Activated CD4-positive, CD25-positive, alpha-beta regulatory T cell treated with anti-CD3 and anti-CD28 coated beads, Interleukin-2, amount 50 U/mL, for 24 hours (primary cell): ENCODE data around the gene NDE1.
"Not testable (repeated sequence)": the region's sequence is repeated elsewhere in the genome, so short reads cannot be mapped to it uniquely, and the experiment has no call there.

Experiments
- ATAC-seq, 2 donors: fragments of 150-1000 bp; cut with Tn5 transposase; one replicate each; pipeline ENCODE4 v1.10.0; 2021; ENCODE audit warnings: mild to moderate bottlenecking in 1 of 2, moderate library complexity in 1 of 2

NDE1 gene

DNA sequence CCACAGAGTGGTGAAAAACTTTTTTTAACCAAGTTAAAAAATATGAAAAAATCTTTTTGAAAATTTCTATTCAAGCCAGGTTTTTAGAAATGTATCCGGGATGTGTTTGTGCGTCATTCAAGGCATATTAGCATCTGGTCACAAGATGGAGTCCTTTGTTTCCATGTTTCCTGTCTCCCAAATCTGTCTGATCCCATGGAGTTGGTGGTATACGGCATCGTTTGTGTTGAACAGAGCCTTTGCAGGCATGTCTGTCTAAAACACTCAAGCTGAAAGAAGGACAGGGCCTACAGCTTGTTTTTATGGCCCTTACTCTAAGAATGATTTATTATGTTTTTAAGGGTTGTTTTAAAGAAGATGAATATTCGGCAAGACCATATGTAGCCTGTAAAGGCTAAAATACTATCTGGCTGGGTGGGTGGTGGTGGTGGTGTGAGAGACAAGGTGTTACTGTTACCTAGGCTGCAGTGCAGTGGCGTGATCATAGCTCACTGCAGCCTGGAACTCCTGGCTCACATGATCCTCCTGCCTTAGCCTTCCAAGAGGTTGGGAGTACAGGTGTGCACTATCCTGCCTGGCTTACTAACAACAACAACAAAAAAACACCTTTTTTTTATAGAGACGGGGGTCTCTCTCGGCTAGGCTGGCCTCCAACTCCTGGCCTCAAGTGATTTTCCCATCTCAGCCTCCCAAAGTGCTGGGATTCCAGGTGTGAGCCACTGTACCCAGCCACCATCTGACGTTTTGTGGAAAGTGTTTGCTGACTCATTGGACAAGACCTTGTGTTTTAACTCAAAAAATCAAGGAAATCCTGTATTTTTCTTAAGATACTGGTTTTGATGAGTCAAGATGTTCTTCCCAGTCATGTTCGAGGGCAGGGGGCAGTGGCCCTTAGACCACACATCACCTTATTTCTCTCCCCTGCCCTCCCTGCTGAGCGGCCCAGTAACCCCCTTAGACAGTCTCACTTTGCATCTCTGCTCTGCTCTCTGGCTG, 52.2 kb downstream of the NDE1 start:
- ATAC-seq, result no peak

DNA sequence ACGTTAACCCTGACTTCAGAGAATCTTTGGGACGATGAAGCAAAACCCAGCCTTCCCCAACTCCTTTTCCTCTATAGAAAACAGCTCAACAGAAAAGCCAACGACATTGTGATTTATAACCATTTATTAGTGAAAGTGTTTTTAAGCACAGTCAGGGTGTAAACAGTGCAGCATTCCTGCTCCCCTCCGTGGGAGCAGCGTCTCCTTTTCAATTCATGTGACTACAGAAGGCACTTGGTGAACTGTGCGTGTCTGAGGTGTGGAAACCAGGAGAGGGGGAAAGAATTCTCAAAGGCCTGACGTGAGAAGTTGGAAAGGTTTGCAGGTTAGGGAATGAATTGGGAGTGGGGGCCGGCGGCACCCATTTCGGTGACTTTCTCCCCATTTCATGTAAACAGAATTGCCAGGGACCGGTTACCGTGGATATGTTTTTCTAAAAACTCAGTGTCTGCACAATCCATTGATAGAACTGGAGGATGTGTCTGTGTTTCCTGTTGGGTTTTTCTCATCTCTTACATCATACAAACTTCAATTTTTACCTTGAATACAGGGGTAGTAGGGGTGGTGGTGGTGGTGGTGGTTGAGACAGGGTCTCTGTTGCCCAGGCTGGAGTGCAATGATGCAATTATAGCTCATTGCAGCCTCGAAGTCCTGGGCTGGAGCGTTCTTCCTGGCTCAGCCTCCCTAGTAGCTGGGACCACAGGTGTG, 53.1 kb downstream of the NDE1 start:
- no peak for ATAC-seq

DNA sequence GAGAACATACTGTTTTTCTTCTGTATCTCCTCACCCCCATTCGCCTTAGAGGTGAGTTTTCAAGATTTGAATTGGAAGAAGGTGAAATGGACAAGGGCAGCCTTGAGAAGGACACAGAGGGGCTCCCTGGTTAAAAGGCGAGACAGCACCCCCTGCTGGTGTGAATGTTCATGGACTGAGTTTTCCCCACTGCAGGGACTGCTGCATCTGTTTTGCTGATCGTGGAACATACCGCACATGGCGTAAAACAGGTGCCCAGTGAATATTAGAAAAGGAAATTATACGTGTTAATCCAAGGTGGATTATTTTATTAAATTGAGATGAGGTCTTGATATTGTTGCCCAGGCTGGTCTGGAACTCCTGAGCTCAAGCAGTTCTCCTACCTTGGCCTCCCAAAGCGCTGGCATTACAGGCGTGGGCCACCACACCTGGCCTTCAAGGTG, 54.5 kb downstream of the NDE1 start:
- ATAC-seq, result peak; percentile 41 to 72

DNA sequence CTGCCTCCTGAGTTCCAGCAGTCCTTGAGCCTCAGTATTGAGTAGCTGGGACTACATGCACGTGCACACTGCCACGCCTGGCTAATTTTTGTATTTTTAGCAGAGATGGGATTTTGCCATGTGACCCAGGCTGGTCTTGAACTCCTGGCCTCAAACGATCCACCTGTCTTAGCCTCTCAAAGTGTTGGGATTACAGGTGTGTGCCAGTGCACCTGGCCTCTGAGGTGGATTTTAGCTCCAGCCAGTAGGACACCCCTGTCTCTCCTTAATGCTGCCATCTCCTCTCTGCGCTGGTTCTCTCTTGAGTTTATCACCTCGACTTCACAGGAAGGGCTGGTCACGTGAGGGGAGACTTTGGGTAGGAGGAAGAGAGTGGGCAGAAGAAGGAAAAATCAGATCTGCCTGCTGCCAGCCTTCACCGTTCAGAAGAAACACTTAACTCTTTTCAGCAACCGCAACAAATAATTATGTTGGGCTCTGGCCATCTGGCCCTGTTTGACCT, 55.1 kb downstream of the NDE1 start:
- ATAC-seq, result no peak

GRCh38 chr16:15707332-15707731, 57.3 kb downstream of the NDE1 start:
- no peak for ATAC-seq

DNA sequence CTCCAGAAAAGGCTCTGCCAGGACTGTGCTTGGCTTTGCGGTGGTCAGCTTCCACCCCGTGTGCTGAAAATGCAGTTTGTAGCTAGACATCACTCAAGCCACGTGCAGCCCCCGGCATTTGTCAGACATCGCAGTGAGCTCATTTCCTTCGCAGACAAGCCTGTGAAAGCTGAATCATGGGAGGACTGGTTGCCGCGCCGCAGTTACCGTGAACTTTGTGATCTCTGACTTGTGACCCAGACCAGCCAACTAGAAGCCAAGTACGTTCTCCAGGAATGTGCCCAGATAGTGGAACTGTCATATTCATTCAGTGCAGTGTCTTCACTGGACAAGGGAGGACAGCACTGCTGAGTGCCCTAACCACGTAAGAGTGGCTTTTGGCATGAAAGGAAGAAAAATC, 58.1 kb downstream of the NDE1 start:
- no peak for ATAC-seq

DNA sequence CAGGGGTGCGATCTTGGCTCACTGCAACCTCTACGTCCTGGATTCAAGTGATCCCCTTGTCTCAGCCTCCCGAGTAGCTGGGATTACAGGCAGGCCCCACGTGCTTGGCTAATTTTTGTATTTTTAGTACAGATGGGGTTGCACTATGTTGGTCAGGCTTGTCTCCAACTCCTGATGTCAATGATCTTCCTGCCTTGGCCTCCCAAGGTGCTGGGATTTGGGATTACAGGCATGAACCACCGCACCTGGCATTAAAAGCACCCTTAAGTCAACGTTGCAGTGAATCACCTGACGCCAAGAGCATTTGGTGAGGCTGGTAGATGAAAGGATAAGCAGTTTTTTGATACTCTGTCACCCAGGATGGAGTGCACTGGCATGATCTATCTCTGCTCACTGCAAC, 59.0 kb downstream of the NDE1 start:
- no peak for ATAC-seq

DNA sequence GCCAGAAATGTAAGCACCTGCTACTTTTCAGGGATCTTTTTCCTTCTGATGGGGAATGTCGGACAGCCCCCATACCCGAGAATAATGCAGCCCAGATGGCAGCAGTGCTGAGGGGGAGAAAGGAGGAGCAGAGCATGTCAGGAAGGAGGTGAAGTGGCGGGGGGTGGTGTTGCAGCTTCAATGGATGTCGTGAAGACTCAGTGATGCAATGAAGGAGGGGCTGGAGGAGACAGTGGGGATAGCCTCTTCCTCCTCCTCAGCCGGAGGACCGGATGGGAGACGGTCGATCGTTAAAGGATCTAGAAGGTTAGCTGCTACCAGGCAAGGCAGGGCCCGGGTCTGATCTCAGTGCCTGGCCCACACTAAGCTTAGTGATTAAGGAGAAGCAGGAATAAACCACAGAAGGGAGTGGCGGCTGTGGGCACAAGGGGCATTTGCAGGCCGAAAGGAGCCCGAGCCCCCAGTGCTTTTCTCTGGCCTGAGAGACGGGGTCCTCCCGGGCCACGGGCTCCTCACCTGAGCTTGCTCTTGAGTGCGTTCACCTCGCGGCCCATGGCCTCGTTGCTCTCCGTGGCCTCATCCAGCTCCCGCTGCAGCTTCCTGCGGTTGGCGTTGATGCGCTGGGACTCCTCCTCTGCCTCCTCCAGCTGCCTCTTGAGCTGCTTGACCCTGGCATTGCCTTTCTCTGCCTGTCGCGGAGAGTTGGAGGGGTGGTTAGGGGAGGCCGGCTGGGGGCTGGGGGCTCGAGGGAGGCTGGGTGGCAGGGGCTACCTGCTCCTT, 64.5 kb downstream of the NDE1 start:
- ATAC-seq, result no peak

DNA sequence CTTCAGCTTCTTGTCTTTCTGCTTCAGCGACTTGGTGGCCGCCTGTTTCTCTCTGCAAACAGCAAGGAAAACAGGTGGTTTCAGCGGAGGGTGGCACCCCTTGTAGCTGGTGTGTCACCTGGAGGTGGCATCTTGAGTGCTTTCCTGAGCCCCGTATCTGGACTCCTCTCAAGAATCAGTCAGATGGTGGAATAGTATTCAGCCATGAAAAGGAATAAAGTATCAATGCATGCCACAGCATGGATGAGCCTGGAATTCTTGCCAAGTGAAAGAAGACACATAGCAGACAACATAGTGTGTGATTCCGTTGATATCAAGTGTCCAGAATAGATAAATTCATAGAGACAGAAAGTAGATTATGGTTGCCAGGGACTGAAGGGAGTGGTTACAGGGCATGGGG, 65.2 kb downstream of the NDE1 start:
- ATAC-seq, result no peak

- no peak for ATAC-seq
Measured at GRCh38 chr16:15716694-15717447, 66.8 kb downstream of the NDE1 start.

- no peak for ATAC-seq
Measured at GRCh38 chr16:15721018-15721417, 71.0 kb downstream of the NDE1 start.

- ATAC-seq, result no peak
Measured at GRCh38 chr16:15723808-15724207, 73.8 kb downstream of the NDE1 start.

DNA sequence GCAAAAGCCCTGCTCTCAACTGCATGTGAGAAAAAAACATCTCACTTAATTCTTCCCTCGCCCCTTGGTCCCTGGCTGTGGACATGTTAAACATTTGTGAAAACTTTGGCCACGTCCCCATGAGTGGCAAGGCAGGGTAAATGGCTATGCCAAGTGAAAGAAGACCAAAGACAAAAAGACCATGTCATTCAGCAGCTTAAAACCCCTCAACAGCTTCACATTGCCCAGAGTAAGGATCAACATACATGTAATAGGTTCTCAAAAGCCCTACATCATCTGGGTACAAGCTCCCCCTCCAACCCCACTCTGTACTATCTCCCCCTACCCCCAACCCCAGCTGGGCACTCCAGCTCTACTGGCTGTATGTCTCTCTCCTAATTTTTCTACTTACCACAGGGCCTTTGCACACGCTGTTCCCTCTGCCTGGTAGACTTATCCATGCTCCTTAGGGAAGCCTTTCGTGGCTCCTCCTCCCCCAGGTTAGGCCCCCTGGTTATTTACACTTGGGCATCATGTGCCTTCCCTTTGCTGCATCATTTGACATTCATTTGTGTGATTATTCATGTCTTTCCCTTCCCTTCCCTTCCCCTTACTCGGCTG, 75.7 kb downstream of the NDE1 start:
- ATAC-seq, result no peak

- no peak for ATAC-seq
Measured at GRCh38 chr16:15726715-15727114, 76.7 kb downstream of the NDE1 start.

DNA sequence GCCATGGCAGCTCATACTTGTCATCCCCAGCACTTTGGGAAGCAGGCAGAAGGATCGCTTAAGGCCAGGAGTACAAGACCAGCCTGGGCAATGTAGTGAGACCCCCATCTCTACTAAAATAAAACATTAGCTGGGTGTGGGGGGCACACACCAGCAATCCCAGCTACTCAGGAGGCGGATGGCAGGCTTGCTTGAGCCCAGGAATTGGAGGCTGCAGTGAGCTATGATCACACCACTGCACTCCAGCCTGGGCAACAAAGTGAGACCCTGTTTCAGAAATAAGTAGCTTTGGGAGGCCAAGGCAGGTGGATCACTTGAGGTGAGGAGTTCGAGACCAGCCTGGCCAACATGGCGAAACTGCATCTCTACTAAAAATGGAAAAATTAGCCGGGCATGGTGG, 77.7 kb downstream of the NDE1 start:
- ATAC-seq, result not testable (repeated sequence)

DNA sequence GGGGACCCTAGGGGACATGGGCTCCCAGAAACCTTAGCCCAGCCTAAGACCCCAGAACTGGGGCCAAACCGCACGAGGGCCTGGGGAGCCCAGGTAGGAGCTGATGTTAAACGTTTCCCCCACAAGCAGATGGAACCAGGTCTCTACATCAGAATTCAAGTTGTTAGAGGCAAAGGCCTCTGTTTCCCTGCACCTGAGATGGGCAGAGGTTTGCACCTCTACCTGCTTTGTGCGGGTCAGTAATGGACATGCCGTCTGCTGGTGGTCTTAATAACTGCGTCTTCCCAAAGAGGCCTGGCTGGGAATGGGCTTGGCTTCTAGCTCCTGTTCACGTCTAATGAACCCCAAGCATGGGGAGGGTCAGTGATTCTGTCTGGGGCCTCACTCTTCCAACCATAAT, 79.1 kb downstream of the NDE1 start:
- no peak for ATAC-seq

- ATAC-seq, result no peak
Measured at GRCh38 chr16:15732416-15732815, 82.4 kb downstream of the NDE1 start.

DNA sequence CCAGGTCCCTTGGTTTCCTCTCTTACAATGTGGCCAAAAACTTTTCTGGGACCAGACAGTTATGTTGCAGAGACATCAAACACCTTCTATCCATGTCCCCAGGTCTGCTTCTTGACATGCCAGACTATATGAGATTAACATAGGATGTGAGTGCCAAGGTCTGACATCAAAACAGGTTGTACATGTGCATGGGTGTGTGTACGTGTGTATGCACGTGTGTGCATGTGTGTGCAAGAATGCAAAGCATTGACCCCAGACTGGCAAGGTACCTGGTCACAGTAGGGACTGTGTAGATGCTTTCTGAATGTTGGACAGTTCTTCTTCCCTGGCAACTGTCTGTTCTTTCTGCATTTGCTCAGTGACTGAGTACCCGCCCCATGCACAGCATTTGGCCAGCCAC, 85.6 kb downstream of the NDE1 start:
- no peak for ATAC-seq

DNA sequence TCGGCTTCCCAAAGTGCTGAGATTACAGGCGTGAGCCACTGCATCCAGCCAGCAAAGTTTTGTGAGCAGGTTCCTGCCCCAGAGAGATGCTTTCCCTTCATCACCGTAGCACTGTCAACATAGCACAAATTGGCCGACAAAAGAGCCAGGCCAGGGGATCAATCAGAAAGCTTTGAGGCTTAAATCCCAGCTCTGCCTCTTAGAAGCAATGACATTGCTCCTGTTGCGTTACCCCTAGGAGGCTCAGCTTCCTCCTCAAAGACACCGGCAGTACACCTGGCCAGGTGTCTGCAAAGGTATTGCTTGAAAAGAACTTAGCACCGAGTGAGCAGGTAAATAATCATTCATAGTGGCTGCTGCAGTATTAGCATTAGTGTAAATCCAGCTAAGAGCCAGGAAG, 86.5 kb downstream of the NDE1 start:
- no peak for ATAC-seq

DNA sequence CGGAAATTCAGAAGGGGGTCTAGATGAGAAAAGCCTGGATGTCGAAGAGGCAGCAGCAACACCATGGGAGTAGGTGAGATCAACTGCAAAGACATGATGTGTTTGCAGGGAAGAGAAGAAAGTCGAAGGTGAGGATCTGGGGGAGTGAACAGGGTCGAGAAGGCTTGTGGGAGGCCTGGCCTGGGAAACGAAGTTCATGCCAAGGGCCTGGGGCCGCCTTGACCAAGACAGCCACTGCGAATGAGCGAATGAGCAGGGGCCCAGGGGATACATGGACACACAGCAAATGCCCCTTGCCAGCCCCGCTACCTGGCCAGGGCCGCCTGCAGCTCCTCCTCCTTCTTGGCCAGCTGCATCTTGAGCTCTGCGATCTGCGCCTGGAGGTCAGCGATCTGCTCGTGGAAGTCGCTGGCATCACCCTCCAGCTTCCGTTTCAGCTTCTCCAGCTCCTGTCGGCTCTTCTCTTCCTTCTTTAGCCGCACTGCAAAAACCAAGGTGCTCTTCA, 87.1 kb downstream of the NDE1 start:
- ATAC-seq, result no peak

DNA sequence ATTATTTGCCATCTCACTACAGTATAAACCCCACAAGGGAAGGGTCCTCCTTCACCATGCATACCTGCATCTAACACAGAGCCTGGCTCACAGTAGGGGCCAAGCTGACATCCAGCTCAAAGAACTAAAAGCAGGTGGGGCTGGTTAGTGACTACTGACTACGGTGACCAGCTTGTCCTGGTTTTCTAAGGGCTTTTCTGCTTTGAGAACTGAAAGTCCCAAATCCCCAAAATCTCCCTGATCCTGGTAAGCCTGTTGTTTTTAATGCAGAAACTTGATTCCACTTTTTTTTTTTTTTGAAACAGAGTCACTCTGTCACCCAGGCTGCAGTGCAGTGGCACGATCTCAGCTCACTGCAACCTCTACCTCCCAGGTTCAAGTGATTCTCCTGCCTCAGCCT, 89.4 kb downstream of the NDE1 start:
- no peak for ATAC-seq

- no peak for ATAC-seq
Measured at GRCh38 chr16:15739950-15740349, 89.9 kb downstream of the NDE1 start.
